GM19351 (cell line): ENCODE data around the gene B4GALNT2.
"Not testable (repeated sequence)": the region's sequence is repeated elsewhere in the genome, so short reads cannot be mapped to it uniquely, and the experiment has no call there.

Experiments
- ATAC-seq: cut with Tn5 transposase; IDR thresholded peaks from one replicate; pipeline ENCODE4 v1.9.1; 2021; ENCODE audit warnings: mild to moderate bottlenecking, moderate library complexity; ENCODE audit not compliant: unreplicated experiment

The B4GALNT2 gene

GRCh38 chr17:49132699-49133364 lies at the start of gene B4GALNT2:
Gene B4GALNT2, plus strand, starts transcription at chr17:49132769. Its CDS starts 24 bp downstream, at chr17:49132793.
- ATAC-seq, result no peak

GRCh38 chr17:49085046-49085445 lies 47.5 kb upstream of the B4GALNT2 start:
- ATAC-seq, result not testable (repeated sequence)

GRCh38 chr17:49085565-49086315 lies 46.8 kb upstream of the B4GALNT2 start:
- no peak for ATAC-seq

GRCh38 chr17:49086316-49086605 lies 46.3 kb upstream of the B4GALNT2 start:
- ATAC-seq, result no peak

- ATAC-seq, result no peak
These were observed 45.9 kb upstream of the B4GALNT2 start for GRCh38 chr17:49086649-49087048.

GRCh38 chr17:49089094-49089493 lies 43.5 kb upstream of the B4GALNT2 start:
- no peak for ATAC-seq

GRCh38 chr17:49090878-49091594 lies 41.5 kb upstream of the B4GALNT2 start:
- ATAC-seq, result no peak

- no peak for ATAC-seq
These were observed 39.4 kb upstream of the B4GALNT2 start for GRCh38 chr17:49093131-49093530.

GRCh38 chr17:49100601-49101000 lies 32.0 kb upstream of the B4GALNT2 start:
- ATAC-seq, result no peak

GRCh38 chr17:49101054-49101534 lies 31.5 kb upstream of the B4GALNT2 start:
- no peak for ATAC-seq

GRCh38 chr17:49103360-49103759 lies 29.2 kb upstream of the B4GALNT2 start:
- not testable (repeated sequence) for ATAC-seq

- ATAC-seq, result no peak
These were observed 28.0 kb upstream of the B4GALNT2 start for GRCh38 chr17:49104511-49105074.

- no peak for ATAC-seq
These were observed 26.0 kb upstream of the B4GALNT2 start for GRCh38 chr17:49106321-49107210.

GRCh38 chr17:49107211-49107557 lies 25.4 kb upstream of the B4GALNT2 start:
- ATAC-seq, result no peak

GRCh38 chr17:49108318-49108717 lies 24.3 kb upstream of the B4GALNT2 start:
- no peak for ATAC-seq

- no peak for ATAC-seq
These were observed 22.1 kb upstream of the B4GALNT2 start for GRCh38 chr17:49110509-49110908.

- no peak for ATAC-seq
These were observed 20.6 kb upstream of the B4GALNT2 start for GRCh38 chr17:49111934-49112333.

- ATAC-seq, result no peak
These were observed 19.6 kb upstream of the B4GALNT2 start for GRCh38 chr17:49112936-49113335.

- ATAC-seq, result no peak
These were observed 17.9 kb upstream of the B4GALNT2 start for GRCh38 chr17:49114703-49115102.

- ATAC-seq, result no peak
These were observed 14.9 kb upstream of the B4GALNT2 start for GRCh38 chr17:49117587-49118230.
